Esophagus squamous epithelium (tissue), 4 donors: Measurements from ENCODE around the gene RNF217.

Experiments used
- CTCF ChIP-seq, 6 experiments: fragments of 450-650 bp in 4 of 6; fragments of 200-600 bp in 2 of 6; sonication (generic) in 2 of 6; IDR thresholded peaks; one replicate each; pipeline ENCODE4 v1.5.1; 2016 to 2019; ENCODE audit warnings: antibody characterized with exemption in 6 of 6, mild to moderate bottlenecking in 4 of 6, moderate library complexity in 4 of 6
- POLR2A ChIP-seq, 4 donors: fragments of 450-650 bp; IDR thresholded peaks; one replicate each; pipeline ENCODE4 v1.6.1; 2017; ENCODE audit warnings: antibody characterized with exemption in 4 of 4, mild to moderate bottlenecking in 4 of 4, moderate library complexity in 3 of 4

DNA sequence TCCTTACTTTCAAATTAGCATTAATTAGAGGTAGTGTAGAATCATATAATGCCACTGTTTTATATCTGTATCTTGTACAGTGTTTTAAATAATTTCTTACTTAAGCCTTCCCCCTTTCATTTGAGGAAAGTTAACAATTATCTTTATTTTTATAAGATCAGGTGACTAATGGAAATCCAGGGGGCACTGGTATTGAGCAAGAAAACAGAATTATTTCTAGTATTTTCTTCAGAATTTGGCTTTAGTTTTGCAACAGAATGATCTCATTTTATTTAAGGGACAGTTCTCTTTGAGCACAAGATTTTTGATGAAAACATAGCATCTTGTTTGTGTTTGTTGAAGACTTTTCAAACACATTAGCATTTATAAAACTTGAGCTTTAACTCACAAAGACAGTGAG lies 55.9 kb downstream of the RNF217 start:
- TF ChIP-seq CTCF (IDR thresholded peaks at IDR 0.05) (no peak), POLR2A (IDR thresholded peaks at IDR 0.05) (no peak)
